Measurements from ENCODE around the gene KAT14.

DNA sequence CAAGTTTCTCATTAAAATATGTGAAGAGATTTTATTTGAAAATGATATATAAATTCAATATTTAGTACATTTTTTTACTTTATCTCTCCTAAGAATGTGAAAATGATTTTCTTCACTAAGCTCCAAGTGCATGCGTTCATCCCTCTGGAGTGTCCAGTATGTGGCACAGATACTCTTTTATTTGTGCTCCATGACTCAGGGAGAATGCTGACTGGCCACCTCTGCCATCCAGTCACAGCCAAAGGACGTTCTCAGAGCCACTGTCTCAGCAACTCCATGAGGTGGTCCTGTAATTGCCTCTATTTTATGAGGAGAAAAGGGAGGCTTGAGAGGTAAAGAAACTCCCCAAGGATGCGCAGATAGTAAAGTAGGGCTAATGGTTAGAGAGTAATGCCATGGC is 58.3 kb downstream of the KAT14 start:
- TF ChIP-seq, protein P1, sequence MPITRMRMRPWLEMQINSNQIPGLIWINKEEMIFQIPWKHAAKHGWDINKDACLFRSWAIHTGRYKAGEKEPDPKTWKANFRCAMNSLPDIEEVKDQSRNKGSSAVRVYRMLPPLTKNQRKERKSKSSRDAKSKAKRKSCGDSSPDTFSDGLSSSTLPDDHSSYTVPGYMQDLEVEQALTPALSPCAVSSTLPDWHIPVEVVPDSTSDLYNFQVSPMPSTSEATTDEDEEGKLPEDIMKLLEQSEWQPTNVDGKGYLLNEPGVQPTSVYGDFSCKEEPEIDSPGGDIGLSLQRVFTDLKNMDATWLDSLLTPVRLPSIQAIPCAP (CRISPR knock-in tag; IDR thresholded peaks at IDR 0.05): no peak
- TF ChIP-seq, protein P2, sequence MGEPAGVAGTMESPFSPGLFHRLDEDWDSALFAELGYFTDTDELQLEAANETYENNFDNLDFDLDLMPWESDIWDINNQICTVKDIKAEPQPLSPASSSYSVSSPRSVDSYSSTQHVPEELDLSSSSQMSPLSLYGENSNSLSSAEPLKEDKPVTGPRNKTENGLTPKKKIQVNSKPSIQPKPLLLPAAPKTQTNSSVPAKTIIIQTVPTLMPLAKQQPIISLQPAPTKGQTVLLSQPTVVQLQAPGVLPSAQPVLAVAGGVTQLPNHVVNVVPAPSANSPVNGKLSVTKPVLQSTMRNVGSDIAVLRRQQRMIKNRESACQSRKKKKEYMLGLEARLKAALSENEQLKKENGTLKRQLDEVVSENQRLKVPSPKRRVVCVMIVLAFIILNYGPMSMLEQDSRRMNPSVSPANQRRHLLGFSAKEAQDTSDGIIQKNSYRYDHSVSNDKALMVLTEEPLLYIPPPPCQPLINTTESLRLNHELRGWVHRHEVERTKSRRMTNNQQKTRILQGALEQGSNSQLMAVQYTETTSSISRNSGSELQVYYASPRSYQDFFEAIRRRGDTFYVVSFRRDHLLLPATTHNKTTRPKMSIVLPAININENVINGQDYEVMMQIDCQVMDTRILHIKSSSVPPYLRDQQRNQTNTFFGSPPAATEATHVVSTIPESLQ (CRISPR knock-in tag; IDR thresholded peaks at IDR 0.05): no peak
- TF ChIP-seq, protein P3, sequence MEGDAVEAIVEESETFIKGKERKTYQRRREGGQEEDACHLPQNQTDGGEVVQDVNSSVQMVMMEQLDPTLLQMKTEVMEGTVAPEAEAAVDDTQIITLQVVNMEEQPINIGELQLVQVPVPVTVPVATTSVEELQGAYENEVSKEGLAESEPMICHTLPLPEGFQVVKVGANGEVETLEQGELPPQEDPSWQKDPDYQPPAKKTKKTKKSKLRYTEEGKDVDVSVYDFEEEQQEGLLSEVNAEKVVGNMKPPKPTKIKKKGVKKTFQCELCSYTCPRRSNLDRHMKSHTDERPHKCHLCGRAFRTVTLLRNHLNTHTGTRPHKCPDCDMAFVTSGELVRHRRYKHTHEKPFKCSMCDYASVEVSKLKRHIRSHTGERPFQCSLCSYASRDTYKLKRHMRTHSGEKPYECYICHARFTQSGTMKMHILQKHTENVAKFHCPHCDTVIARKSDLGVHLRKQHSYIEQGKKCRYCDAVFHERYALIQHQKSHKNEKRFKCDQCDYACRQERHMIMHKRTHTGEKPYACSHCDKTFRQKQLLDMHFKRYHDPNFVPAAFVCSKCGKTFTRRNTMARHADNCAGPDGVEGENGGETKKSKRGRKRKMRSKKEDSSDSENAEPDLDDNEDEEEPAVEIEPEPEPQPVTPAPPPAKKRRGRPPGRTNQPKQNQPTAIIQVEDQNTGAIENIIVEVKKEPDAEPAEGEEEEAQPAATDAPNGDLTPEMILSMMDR (IDR thresholded peaks at IDR 0.05): no peak
- TF ChIP-seq KAT7 (CRISPR knock-in tag; IDR thresholded peaks at IDR 0.05; ENCODE audit: borderline replicate concordance) (no peak), ESRRA (CRISPR knock-in tag; IDR thresholded peaks at IDR 0.05; ENCODE audit: borderline replicate concordance) (no peak)
- TF ChIP-seq, protein P4, sequence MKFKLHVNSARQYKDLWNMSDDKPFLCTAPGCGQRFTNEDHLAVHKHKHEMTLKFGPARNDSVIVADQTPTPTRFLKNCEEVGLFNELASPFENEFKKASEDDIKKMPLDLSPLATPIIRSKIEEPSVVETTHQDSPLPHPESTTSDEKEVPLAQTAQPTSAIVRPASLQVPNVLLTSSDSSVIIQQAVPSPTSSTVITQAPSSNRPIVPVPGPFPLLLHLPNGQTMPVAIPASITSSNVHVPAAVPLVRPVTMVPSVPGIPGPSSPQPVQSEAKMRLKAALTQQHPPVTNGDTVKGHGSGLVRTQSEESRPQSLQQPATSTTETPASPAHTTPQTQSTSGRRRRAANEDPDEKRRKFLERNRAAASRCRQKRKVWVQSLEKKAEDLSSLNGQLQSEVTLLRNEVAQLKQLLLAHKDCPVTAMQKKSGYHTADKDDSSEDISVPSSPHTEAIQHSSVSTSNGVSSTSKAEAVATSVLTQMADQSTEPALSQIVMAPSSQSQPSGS (CRISPR knock-in tag; IDR thresholded peaks at IDR 0.05; ENCODE audit: borderline replicate concordance, low read depth): no peak
